Subcutaneous adipose tissue (tissue), 4 donors: Measurements from ENCODE around the gene DISP3. TPM values are rescaled to one million over a fixed set of nuclear protein-coding genes. Genes with fewer than 3 reads are reported as not detected.

Experiments used
- CTCF ChIP-seq: fragments of 450-650 bp; IDR thresholded peaks from one replicate; pipeline ENCODE4 v1.5.1; 2016; ENCODE audit warnings: low read depth, mild to moderate bottlenecking, control low read depth, antibody characterized with exemption, moderate library complexity
- total RNA-seq, 4 donors: library from RNA; depleted of rRNA; stranded (reverse); fragments of >200 nt; gene quantifications; one replicate each; pipeline ENCODE4 v1.1.0, GENCODE V29; 2016

Gene DISP3
- total RNA-seq, 4 donors from 2014 or later, result not detected

- no peak for TF ChIP-seq CTCF
These were observed 20.1 kb downstream of the DISP3 start for GRCh38 chr1:11498956-11499594.

- TF ChIP-seq CTCF, result no peak
These were observed 20.8 kb downstream of the DISP3 start for GRCh38 chr1:11499601-11500331.

GRCh38 chr1:11500881-11501280 lies 21.9 kb downstream of the DISP3 start:
- TF ChIP-seq CTCF, result no peak

- TF ChIP-seq CTCF, result no peak
These were observed 22.5 kb downstream of the DISP3 start for GRCh38 chr1:11501491-11501897.

GRCh38 chr1:11501906-11502485 lies 23.0 kb downstream of the DISP3 start:
- no peak for TF ChIP-seq CTCF

- TF ChIP-seq CTCF, result no peak
These were observed 23.6 kb downstream of the DISP3 start for GRCh38 chr1:11502516-11502915.

GRCh38 chr1:11504599-11504998 lies 25.6 kb downstream of the DISP3 start:
- TF ChIP-seq CTCF, result no peak
